HUES64 (cell line): Measurements from ENCODE around the gene FOXJ3.

Source experiments
- H3K27ac ChIP-seq: 2 replicates; pipeline ENCODE4 v1.7.0; 2013; ENCODE audit warnings: low read depth, low read length, inconsistent platforms
- H3K27me3 ChIP-seq: 2 replicates; pipeline ENCODE4 v1.6.1; 2013; ENCODE audit warnings: mild to moderate bottlenecking, low read length; ENCODE audit not compliant: insufficient read depth
- H3K36me3 ChIP-seq: 2 replicates; pipeline ENCODE4 v1.6.1; 2013; ENCODE audit warnings: mild to moderate bottlenecking, low read length; ENCODE audit not compliant: insufficient read depth
- H3K4me1 ChIP-seq: 2 replicates; pipeline ENCODE4 v1.6.1; 2013; ENCODE audit warnings: mild to moderate bottlenecking, low read length, moderate library complexity; ENCODE audit not compliant: insufficient read depth
- H3K4me3 ChIP-seq: 2 replicates; pipeline ENCODE4 v1.5.1; 2013; ENCODE audit warnings: mild to moderate bottlenecking, low read length, moderate library complexity
- H3K9ac ChIP-seq: 2 replicates; pipeline ENCODE4 v1.6.1; 2013; ENCODE audit warnings: mild to moderate bottlenecking, low read depth, low read length
- H3K9me3 ChIP-seq: 2 replicates; pipeline ENCODE4 v1.6.1; 2013; ENCODE audit warnings: low read depth, low read length; ENCODE audit not compliant: insufficient read depth
- WGBS: fragments of 150-250, 120-280 bp; methylation state at CpG from one replicate; pipeline ENCODE4 v1.1.7; 2013; ENCODE audit warnings: missing lambda C conversion rate; 5-methylcytosine and 5-hydroxymethylcytosine counted together

The FOXJ3 gene

DNA sequence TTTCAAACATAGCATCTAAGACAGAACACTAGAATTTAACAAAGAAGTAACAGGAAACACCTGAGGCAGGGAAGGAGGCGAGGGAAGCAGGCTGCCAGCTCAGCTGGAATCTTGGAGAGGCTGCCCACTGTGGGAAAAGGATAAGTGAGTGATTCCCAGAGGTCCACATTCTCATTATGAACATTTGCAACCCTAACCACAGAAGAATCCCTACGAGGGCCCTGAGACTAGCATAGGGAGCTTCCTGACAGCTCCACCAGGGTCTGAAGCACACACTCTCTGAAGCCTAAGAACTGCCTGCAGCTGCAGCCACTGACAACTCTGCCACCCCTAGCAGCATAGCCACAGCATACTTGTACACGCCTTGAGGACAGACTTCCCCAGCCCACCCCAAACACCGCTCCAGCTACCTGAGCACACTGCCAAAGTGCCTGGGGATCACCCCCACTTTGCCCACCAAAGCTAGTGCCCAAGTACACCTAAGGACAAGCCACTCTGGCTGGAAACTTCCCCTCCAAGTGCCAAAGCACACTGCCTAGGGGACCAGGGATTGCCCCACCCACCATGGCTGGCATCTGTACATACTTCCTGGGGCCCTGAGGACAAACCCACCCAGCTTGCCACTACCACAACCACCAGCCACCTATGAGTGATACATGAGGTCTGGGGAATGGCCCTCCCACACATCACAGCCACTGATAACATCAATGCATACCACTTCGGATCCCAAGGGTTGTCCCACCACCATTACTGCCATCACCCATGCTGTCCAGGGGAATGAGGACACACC, 93.9 kb downstream of the FOXJ3 start:
- Histone ChIP-seq H3K27ac (no peak overlapping the region), H3K36me3 (peaks cover 20% of the 10 kb centered on the region; the same call in 1 of the 2 replicates), H3K9ac (no peak overlapping the region), H3K4me1 (peaks cover 5% of the 10 kb centered on the region; the same call in 1 of the 2 replicates), H3K4me3 (no peak overlapping the region), H3K9me3 (peaks cover 35% of the 10 kb centered on the region), H3K27me3 (no peaks in the 10 kb centered on the region)
- WGBS: 90% methylated on average over 5 of the region's 5 CpGs

- no peak overlapping the region for H3K9ac ChIP-seq
- H3K27me3 ChIP-seq: no peaks in the 10 kb centered on the region
- no peak overlapping the region for H3K27ac ChIP-seq
- 100% methylated on average over 1 of the region's 1 CpG for WGBS
- H3K4me1 ChIP-seq: no peaks in the 10 kb centered on the region
- peaks cover 23% of the 10 kb centered on the region; the same call in 1 of the 2 replicates for H3K36me3 ChIP-seq
- no peak overlapping the region for H3K4me3 ChIP-seq
- peaks cover 51% of the 10 kb centered on the region for H3K9me3 ChIP-seq
Measured at GRCh38 chr1:42239555-42239954, 95.5 kb downstream of the FOXJ3 start.

GRCh38 chr1:42239041-42239440, 96.0 kb downstream of the FOXJ3 start:
- Histone ChIP-seq H3K9ac (no peak overlapping the region), H3K27me3 (no peaks in the 10 kb centered on the region), H3K4me3 (no peak overlapping the region), H3K9me3 (peaks cover 51% of the 10 kb centered on the region), H3K4me1 (no peaks in the 10 kb centered on the region), H3K27ac (no peak overlapping the region), H3K36me3 (peaks cover 23% of the 10 kb centered on the region; the same call in 1 of the 2 replicates)
- WGBS: no CpG with 5 or more reads among the region's 1 CpG

DNA sequence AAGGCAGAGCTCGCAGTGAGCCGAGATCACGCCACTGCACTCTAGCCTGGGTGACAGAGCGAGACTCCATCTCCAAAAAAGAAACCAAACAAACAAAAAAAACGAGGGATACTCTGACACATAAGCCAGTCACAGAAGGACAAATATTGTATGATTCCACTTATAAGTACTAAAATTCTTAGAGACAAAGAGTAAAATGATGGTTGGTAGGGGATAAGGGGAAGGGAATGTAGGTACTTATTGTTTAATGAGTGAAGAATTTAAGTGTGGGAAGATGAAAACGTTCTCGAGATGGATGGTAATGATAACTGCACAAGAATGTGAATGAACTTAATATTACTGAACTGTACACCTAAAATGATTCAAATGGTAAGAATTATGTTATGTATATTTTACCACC, 103.8 kb downstream of the FOXJ3 start:
- over 99% methylated on average over 7 of the region's 7 CpGs for WGBS
- Histone ChIP-seq H3K36me3 (peaks cover 4% of the 10 kb centered on the region; the same call in 1 of the 2 replicates), H3K9ac (no peak overlapping the region), H3K4me3 (no peak overlapping the region), H3K4me1 (no peaks in the 10 kb centered on the region), H3K9me3 (peaks cover 18% of the 10 kb centered on the region), H3K27ac (no peak overlapping the region), H3K27me3 (no peaks in the 10 kb centered on the region)

- no peak overlapping the region for H3K27ac ChIP-seq
- 92% methylated on average over 6 of the region's 6 CpGs for WGBS
- no peak overlapping the region for H3K4me3 ChIP-seq
- H3K9ac ChIP-seq: no peak overlapping the region
- 0 out of 2 replicates have a peak, but pooled peaks cover 2% of the 10 kb centered on the region for H3K36me3 ChIP-seq
- no peaks in the 10 kb centered on the region for H3K4me1 ChIP-seq
- H3K9me3 ChIP-seq: no peaks in the 10 kb centered on the region
- no peaks in the 10 kb centered on the region for H3K27me3 ChIP-seq
Measured at GRCh38 chr1:42228938-42229337, 106.1 kb downstream of the FOXJ3 start.

DNA sequence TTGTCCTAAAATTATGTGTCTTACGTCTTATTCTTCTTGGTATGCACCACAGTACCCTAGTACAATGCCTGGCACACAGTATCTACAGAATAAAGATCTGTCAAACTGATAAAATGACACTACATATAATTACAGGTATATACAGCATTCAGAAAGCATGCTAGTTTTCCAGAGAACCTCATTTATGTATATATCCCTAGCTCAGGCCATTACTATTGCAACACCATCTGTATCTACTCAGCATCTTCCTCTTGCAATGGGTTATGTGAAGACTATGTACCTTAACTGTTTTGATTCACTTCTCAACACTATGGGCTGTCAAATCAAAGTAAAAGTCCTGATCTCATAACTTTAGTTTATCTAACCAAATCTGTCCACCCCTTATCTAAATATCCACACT, 112.0 kb downstream of the FOXJ3 start:
- WGBS: 96% methylated on average over 1 of the region's 1 CpG
- no peaks in the 10 kb centered on the region for H3K9me3 ChIP-seq

GRCh38 chr1:42221952-42222606, 113.0 kb downstream of the FOXJ3 start:
- Histone ChIP-seq H3K36me3 (peaks cover 16% of the 10 kb centered on the region), H3K27ac (no peak overlapping the region), H3K4me1 (peaks cover 8% of the 10 kb centered on the region), H3K27me3 (no peaks in the 10 kb centered on the region), H3K9me3 (no peaks in the 10 kb centered on the region), H3K4me3 (no peak overlapping the region), H3K9ac (no peak overlapping the region)
- WGBS: 93% methylated on average over 2 of the region's 2 CpGs

More for the DNA sequence above, 112.0 kb downstream of the FOXJ3 start:
- peaks cover 8% of the 10 kb centered on the region for H3K4me1 ChIP-seq
- H3K27me3 ChIP-seq: no peaks in the 10 kb centered on the region
- H3K4me3 ChIP-seq: no peak overlapping the region
- H3K27ac ChIP-seq: no peak overlapping the region
- no peak overlapping the region for H3K9ac ChIP-seq
- H3K36me3 ChIP-seq: peaks cover 16% of the 10 kb centered on the region

GRCh38 chr1:42221456-42221855, 113.6 kb downstream of the FOXJ3 start:
- WGBS: 90% methylated on average over 2 of the region's 2 CpGs
- Histone ChIP-seq H3K4me3 (no peak overlapping the region), H3K27me3 (no peaks in the 10 kb centered on the region), H3K27ac (no peak overlapping the region), H3K9me3 (no peaks in the 10 kb centered on the region), H3K36me3 (peaks cover 16% of the 10 kb centered on the region), H3K9ac (no peak overlapping the region), H3K4me1 (peaks cover 8% of the 10 kb centered on the region)

DNA sequence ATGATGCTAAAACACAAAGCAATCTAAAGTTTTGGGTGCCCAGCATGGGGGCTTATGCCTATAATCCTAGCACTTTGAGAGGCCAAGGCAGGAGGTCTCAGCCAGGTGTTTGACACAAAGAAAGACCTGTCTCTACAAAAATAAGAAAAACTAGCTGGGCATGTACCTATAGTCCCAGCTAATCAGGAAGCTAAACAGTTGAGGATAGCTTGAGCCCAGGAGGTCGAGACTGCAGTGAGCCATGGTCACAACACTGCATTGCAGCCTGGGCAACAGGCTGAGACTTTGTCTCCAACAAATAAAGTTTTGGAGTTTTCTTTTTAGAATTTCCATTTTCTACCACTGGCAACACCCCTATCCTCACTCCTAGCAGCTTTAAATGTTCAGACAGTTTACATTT, 115.4 kb downstream of the FOXJ3 start:
- no peaks in the 10 kb centered on the region for H3K9me3 ChIP-seq
- H3K9ac ChIP-seq: no peak overlapping the region
- WGBS: 73% methylated on average over 1 of the region's 1 CpG

GRCh38 chr1:42214447-42214871, 120.6 kb downstream of the FOXJ3 start:
- 85% methylated on average over 1 of the region's 1 CpG for WGBS
- H3K9ac ChIP-seq: no peak overlapping the region
- H3K36me3 ChIP-seq: peaks cover 5% of the 10 kb centered on the region; the same call in 1 of the 2 replicates
- no peaks in the 10 kb centered on the region for H3K9me3 ChIP-seq
- no peak overlapping the region for H3K4me3 ChIP-seq
- H3K27ac ChIP-seq: no peak overlapping the region
- H3K4me1 ChIP-seq: peaks cover 13% of the 10 kb centered on the region; the same call in 1 of the 2 replicates
- no peaks in the 10 kb centered on the region for H3K27me3 ChIP-seq

More for the DNA sequence above, 115.4 kb downstream of the FOXJ3 start:
- Histone ChIP-seq H3K27me3 (no peaks in the 10 kb centered on the region), H3K4me3 (no peak overlapping the region), H3K36me3 (peaks cover 13% of the 10 kb centered on the region), H3K4me1 (peaks cover 8% of the 10 kb centered on the region), H3K27ac (no peak overlapping the region)

- H3K27ac ChIP-seq: no peak overlapping the region
- H3K27me3 ChIP-seq: no peaks in the 10 kb centered on the region
- no peaks in the 10 kb centered on the region for H3K9me3 ChIP-seq
- WGBS: 92% methylated on average over 2 of the region's 2 CpGs
- no peak overlapping the region for H3K4me3 ChIP-seq
- H3K4me1 ChIP-seq: peaks cover 13% of the 10 kb centered on the region; the same call in 1 of the 2 replicates
- H3K9ac ChIP-seq: no peak overlapping the region
- peaks cover 5% of the 10 kb centered on the region; the same call in 1 of the 2 replicates for H3K36me3 ChIP-seq
Measured at GRCh38 chr1:42211224-42211623, 123.8 kb downstream of the FOXJ3 start.
